GM12878 (cell line): Measurements from ENCODE around the gene TGM5.

ENCODE experiments used
- CTCF ChIP-seq, 3 experiments: IDR thresholded peaks in 2 of 3; conservative IDR thresholded peaks in 1 of 3; 2 replicates each; pipeline ENCODE4 v1.5.1; 2011; ENCODE audit warnings: low read depth in 3 of 3, low read length in 3 of 3, mild to moderate bottlenecking in 3 of 3, control low read depth in 2 of 3, moderate library complexity in 2 of 3, inconsistent platforms in 1 of 3, mixed read lengths in 1 of 3; ENCODE audit not compliant: control insufficient read depth in 2 of 3, insufficient read depth in 1 of 3; ENCODE audit errors: extremely low read depth in 1 of 3
- FOS ChIP-seq: IDR thresholded peaks from 3 replicates; pipeline ENCODE4 v1.6.1; 2011; ENCODE audit warnings: borderline replicate concordance; ENCODE audit not compliant: insufficient read length; ENCODE audit errors: extremely low read depth
- NR2F1 ChIP-seq: fragments of 450-650 bp; conservative IDR thresholded peaks from 2 replicates; pipeline ENCODE4 v1.6.1; 2017; ENCODE audit warnings: mild to moderate bottlenecking

DNA sequence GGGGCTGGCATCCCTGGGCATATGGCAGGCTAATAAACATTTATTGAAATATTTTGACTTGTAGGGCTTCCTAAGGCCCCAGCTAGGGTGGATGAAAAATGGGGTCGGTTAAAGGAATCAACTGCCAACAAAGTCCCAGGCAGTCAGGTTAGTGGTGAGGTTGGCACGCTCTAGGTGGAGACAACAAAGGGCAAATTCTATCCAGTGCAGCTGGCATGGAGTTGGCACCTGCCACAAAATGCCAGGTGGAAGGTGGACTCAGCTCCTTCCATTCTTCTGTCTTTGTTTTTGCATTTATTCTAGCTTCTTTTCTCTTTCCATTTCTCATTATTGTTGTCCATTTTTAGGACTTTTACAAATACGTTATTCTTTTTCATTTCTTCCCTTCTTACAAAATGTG, 32.7 kb upstream of the TGM5 start:
- TF ChIP-seq FOS: no peak
- no peak for TF ChIP-seq NR2F1
- no peak for TF ChIP-seq CTCF (IDR thresholded peaks at IDR 0.05 in 2 of 3, conservative IDR thresholded peaks at IDR 0.05 in 1 of 3; ENCODE audit: control insufficient read depth in 2 of 3, extremely low read depth in 1 of 3, insufficient read depth in 1 of 3, low read depth in 3 of 3, low read length in 3 of 3)
